ENCODE data around the gene BLACAT1.

Gene BLACAT1

DNA sequence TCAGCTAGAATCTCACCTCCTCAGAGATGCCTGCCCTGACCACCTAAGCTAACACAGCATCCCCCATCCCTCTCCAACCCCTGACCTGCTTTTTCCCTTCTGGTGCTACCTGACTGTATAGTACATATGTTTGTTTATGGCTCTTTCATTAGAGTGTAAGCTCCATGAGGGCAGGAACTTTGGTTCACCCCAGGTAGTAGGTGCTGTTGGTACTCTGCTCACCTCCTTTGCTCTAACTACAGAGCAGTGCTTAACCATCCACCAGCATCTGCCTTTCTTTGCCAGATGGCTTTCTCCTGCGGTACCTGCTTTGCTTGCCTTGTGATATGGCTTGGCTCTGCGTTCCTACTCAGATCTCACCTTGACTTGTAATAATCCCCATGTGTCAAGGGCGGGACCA lies 18.7 kb upstream of the BLACAT1 start:
- no peak for TF ChIP-seq CREB1 (IDR thresholded peaks at IDR 0.05; ENCODE audit: low read depth)
- TF ChIP-seq, protein P1, sequence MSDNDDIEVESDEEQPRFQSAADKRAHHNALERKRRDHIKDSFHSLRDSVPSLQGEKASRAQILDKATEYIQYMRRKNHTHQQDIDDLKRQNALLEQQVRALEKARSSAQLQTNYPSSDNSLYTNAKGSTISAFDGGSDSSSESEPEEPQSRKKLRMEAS (IDR thresholded peaks at IDR 0.05): no peak

DNA sequence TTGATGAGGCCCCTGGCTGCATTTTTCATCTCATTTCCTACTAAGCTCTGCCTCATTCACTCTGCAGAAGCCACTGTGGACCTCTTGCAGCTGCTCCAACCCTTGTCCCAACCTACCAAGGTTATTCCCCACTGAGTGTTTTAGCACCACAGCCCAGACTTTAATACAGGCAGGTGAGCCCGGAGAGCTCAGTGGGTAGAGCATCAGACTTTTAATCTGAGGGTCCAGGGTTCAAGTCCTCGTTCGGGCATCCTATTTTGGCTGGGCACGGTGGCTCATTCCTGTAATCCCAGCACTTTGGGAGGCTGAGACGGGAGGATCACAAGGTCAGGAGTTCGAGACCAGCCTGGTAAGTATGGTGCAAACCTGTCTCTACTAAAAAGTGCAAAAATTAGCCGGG lies 18.1 kb upstream of the BLACAT1 start:
- TF ChIP-seq FOXM1 (IDR thresholded peaks at IDR 0.05; ENCODE audit: borderline replicate concordance, low read depth) (no peak), YY1 (IDR thresholded peaks at IDR 0.05; ENCODE audit: low read depth) (no peak), EGR1 (IDR thresholded peaks at IDR 0.05) (no peak)

DNA sequence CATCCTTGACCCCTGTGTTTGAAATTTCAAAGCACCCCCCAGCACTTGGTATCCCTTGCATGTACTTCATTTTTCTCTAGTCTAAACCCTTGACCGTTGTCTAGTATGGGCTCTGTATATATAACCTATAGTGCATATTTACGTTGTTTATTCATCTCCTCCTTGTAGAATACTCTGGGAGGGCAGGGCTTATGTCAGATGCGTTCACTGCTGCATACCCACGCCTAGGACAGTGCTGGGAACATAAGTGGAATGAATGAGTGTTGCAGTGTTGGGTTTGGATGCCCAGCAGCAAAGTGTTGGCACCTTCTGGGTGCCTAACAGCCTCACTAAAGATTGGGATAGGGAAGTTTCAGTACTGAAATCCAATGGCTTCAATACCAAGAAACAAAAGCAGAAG lies 17.6 kb upstream of the BLACAT1 start:
- TF ChIP-seq EP300 (IDR thresholded peaks at IDR 0.05; ENCODE audit: borderline replicate concordance): no peak
- TF ChIP-seq ZBTB7A (IDR thresholded peaks at IDR 0.05; ENCODE audit: low read depth): no peak
- TF ChIP-seq NFIC (IDR thresholded peaks at IDR 0.05): no peak
- TF ChIP-seq, protein P2, sequence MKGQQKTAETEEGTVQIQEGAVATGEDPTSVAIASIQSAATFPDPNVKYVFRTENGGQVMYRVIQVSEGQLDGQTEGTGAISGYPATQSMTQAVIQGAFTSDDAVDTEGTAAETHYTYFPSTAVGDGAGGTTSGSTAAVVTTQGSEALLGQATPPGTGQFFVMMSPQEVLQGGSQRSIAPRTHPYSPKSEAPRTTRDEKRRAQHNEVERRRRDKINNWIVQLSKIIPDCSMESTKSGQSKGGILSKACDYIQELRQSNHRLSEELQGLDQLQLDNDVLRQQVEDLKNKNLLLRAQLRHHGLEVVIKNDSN (IDR thresholded peaks at IDR 0.05): no peak
- no peak for TF ChIP-seq YY1 (IDR thresholded peaks at IDR 0.05; ENCODE audit: low read depth)
- TF ChIP-seq TEAD4 (IDR thresholded peaks at IDR 0.05): no peak
- TF ChIP-seq, protein P3, sequence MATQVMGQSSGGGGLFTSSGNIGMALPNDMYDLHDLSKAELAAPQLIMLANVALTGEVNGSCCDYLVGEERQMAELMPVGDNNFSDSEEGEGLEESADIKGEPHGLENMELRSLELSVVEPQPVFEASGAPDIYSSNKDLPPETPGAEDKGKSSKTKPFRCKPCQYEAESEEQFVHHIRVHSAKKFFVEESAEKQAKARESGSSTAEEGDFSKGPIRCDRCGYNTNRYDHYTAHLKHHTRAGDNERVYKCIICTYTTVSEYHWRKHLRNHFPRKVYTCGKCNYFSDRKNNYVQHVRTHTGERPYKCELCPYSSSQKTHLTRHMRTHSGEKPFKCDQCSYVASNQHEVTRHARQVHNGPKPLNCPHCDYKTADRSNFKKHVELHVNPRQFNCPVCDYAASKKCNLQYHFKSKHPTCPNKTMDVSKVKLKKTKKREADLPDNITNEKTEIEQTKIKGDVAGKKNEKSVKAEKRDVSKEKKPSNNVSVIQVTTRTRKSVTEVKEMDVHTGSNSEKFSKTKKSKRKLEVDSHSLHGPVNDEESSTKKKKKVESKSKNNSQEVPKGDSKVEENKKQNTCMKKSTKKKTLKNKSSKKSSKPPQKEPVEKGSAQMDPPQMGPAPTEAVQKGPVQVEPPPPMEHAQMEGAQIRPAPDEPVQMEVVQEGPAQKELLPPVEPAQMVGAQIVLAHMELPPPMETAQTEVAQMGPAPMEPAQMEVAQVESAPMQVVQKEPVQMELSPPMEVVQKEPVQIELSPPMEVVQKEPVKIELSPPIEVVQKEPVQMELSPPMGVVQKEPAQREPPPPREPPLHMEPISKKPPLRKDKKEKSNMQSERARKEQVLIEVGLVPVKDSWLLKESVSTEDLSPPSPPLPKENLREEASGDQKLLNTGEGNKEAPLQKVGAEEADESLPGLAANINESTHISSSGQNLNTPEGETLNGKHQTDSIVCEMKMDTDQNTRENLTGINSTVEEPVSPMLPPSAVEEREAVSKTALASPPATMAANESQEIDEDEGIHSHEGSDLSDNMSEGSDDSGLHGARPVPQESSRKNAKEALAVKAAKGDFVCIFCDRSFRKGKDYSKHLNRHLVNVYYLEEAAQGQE (IDR thresholded peaks at IDR 0.05; ENCODE audit: low read depth): no peak
- no peak for TF ChIP-seq TAF1 (IDR thresholded peaks at IDR 0.05; ENCODE audit: low read depth)
- no peak for TF ChIP-seq RAD21 (IDR thresholded peaks at IDR 0.05; ENCODE audit: low read depth)
- TF ChIP-seq, protein P1 (IDR thresholded peaks at IDR 0.05): no peak
- no peak for TF ChIP-seq TCF12 (IDR thresholded peaks at IDR 0.05; ENCODE audit: low read depth)
- TF ChIP-seq CEBPB (IDR thresholded peaks at IDR 0.05): no peak
- no peak for TF ChIP-seq CREB1 (IDR thresholded peaks at IDR 0.05; ENCODE audit: low read depth)
- no peak for TF ChIP-seq FOXM1 (IDR thresholded peaks at IDR 0.05; ENCODE audit: borderline replicate concordance, low read depth)
- TF ChIP-seq EGR1 (IDR thresholded peaks at IDR 0.05): no peak

DNA sequence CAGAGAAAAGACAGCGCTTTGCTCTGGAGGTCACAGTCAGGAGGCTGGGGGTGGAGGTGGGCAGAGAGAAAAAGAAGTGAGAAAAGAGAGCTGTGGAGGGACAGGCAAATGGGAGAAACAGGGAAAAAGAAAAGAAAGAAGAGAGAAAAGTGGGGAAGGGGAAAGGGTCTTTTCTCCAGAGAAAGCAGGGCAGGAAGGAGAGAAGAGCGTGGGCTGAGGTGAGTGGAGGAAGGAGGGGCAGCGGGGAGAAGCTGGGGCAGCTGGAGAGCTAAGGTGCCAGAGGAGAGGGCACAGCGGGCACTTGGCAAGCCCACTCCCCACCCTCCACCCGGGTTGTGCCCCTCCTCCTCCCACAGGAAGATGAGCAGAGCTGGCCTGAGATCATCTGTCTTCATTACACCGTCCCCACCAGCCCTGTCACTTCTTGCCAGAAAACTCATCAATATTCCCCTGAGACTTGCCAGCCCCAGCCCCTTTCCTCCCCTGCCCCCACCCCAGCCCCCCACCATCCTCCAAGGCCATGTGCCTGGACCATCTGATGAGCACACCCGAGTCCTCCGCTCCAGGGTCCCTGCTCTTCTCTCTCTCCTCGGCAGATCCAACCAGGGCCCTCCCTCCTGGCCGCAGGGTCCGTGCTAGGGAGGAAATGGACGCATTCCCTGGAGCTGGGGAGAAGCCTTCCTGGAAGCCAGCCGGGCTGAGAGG lies 17.0 kb upstream of the BLACAT1 start:
- TF ChIP-seq EGR1 (IDR thresholded peaks at IDR 0.05) (no peak), CREB1 (IDR thresholded peaks at IDR 0.05; ENCODE audit: low read depth) (no peak), TEAD4 (IDR thresholded peaks at IDR 0.05) (no peak), EP300 (IDR thresholded peaks at IDR 0.05; ENCODE audit: borderline replicate concordance) (no peak), NFIC (IDR thresholded peaks at IDR 0.05) (no peak), YY1 (IDR thresholded peaks at IDR 0.05; ENCODE audit: low read depth) (no peak), TCF12 (IDR thresholded peaks at IDR 0.05; ENCODE audit: low read depth) (no peak), FOXM1 (IDR thresholded peaks at IDR 0.05; ENCODE audit: borderline replicate concordance, low read depth) (no peak), ZBTB7A (IDR thresholded peaks at IDR 0.05; ENCODE audit: low read depth) (no peak), RAD21 (IDR thresholded peaks at IDR 0.05; ENCODE audit: low read depth) (no peak), TAF1 (IDR thresholded peaks at IDR 0.05; ENCODE audit: low read depth) (no peak), CEBPB (IDR thresholded peaks at IDR 0.05) (no peak)
- TF ChIP-seq, protein P1 (IDR thresholded peaks at IDR 0.05): no peak
- TF ChIP-seq, protein P3 (IDR thresholded peaks at IDR 0.05; ENCODE audit: low read depth): no peak
- TF ChIP-seq, protein P2 (IDR thresholded peaks at IDR 0.05): no peak

DNA sequence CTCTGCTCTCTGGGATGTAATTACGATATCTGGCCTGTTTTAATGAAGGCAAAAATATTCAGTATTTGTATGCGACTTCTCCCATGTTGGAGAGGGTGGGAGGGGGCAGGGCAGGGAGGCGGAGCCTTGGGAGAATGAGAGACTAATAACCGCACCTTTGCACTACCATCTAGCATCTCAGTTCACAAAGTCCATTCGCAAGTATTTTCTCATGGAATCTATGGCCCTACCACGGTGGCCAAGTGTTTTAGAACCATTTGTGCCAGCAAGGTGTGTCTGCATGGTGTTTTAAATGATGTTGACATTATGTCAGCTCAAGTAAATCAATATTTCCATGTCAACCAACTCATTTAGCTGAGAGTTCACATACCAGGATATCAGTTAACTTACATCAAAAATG lies 14.3 kb upstream of the BLACAT1 start:
- TF ChIP-seq, protein P3 (IDR thresholded peaks at IDR 0.05; ENCODE audit: low read depth): no peak
- TF ChIP-seq RAD21 (IDR thresholded peaks at IDR 0.05; ENCODE audit: low read depth) (no peak), CREB1 (IDR thresholded peaks at IDR 0.05; ENCODE audit: low read depth) (no peak), FOXM1 (IDR thresholded peaks at IDR 0.05; ENCODE audit: borderline replicate concordance, low read depth) (no peak), TAF1 (IDR thresholded peaks at IDR 0.05; ENCODE audit: low read depth) (no peak), CEBPB (IDR thresholded peaks at IDR 0.05) (no peak)
